ENCODE measurements around the gene SMU1.

- TF ChIP-seq CTCF (conservative IDR thresholded peaks at IDR 0.05; ENCODE audit: low read length) = no peak
- TF ChIP-seq EZH2phosphoT487 (IDR thresholded peaks at IDR 0.05; ENCODE audit: borderline replicate concordance, low read depth, low read length) = no peak
Measured at GRCh38 chr9:33104401-33104800, 27.9 kb upstream of the SMU1 start.

All from OCI-LY7 (cell line).